Measurements from ENCODE around the gene USP35.
"Not testable (repeated sequence)": the region's sequence is repeated elsewhere in the genome, so short reads cannot be mapped to it uniquely, and the experiment has no call there.

USP35 gene

GRCh38 chr11:78170874-78171549 lies 17.7 kb upstream of the USP35 start:
- no peak for DNase-seq (ENCODE audit: low read depth)

GRCh38 chr11:78171951-78172350 lies 16.8 kb upstream of the USP35 start:
- DNase-seq (ENCODE audit: low read depth): no peak

DNA sequence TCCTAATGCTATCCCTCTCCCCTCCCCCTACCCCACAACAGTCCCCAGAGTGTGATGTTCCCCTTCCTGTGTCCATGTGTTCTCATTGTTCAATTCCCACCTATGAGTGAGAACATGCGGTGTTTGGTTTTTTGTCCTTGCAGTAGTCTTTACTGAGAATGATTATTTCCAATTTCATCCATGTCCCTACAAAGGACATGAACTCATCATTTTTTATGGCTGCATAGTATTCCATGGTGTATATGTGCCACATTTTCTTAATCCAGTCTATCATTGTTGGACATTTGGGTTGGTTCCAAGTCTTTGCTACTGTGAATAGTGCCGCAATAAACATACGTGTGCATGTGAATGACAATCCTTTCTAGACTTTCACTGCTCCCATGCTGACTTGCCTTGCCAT lies 12.9 kb upstream of the USP35 start:
- DNase-seq (ENCODE audit: low read depth): not testable (repeated sequence)

- no peak for DNase-seq (ENCODE audit: low read depth)
These were observed 12.0 kb upstream of the USP35 start for GRCh38 chr11:78176605-78177141.

DNA sequence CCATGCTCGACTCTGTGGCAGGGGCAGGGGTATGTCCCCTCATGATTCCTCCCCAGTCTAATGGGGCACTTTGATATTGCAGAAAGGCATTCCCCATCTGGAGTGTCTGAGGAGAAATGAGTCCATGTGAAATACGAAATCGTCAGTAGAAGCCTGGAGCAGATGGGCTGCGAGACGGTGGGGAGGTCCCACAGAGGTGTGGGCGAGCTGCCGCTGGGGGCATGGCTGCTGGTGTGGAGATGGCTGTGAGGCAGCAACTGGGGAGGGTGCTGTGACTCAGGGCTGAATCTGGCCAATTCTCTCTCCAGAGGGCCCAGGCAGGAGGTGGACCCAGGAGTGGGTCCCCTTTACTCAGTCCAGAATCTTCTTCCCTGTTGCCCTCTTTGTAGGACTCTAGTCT lies 11.5 kb upstream of the USP35 start:
- DNase-seq (ENCODE audit: low read depth): no peak

DNA sequence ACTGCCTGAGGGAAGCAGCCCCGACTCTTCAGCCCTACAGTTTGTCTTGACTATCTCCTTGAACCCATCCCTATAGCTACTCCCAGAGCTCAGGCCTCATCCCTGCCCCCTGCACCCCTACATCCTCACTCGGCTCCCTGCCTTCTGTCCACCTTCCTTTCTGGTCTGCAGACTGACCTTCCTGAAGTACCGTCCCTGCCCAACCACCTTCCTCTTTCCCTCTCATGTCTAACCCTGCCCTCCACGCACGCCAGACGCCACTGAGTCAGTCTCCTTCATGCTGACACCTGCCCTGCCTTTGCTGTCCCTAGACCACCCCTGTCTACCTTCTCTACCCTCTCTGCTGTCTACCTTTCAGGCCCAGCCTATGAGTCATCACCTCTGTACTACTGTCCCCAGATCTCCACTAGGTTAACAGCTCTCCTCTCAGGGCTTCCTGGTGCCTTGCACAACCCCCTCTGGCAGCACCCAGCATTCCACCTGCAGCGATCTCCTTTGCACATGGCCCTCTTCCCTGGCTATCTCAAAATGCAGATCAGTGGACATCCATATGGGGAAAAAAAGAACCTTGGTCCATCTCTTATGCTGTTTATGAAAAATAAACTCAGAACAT lies 9.2 kb upstream of the USP35 start:
- DNase-seq (ENCODE audit: low read depth): no peak

GRCh38 chr11:78180751-78181150 lies 8.0 kb upstream of the USP35 start:
- DNase-seq (ENCODE audit: low read depth): no peak

- no peak for DNase-seq (ENCODE audit: low read depth)
These were observed 7.5 kb upstream of the USP35 start for GRCh38 chr11:78181185-78181584.

GRCh38 chr11:78187366-78188285 lies 1.1 kb upstream of the USP35 start:
- DNase-seq (ENCODE audit: low read depth): no peak

- DNase-seq (ENCODE audit: low read depth): no peak
These were observed 530 bp downstream of the USP35 start for GRCh38 chr11:78189174-78189724.

- no peak for DNase-seq (ENCODE audit: low read depth)
These were observed 1.1 kb downstream of the USP35 start for GRCh38 chr11:78189851-78190250.

GRCh38 chr11:78190374-78190773 lies 1.7 kb downstream of the USP35 start:
- DNase-seq (ENCODE audit: low read depth): no peak

- no peak for DNase-seq (ENCODE audit: low read depth)
These were observed 2.3 kb downstream of the USP35 start for GRCh38 chr11:78190871-78191538.

DNA sequence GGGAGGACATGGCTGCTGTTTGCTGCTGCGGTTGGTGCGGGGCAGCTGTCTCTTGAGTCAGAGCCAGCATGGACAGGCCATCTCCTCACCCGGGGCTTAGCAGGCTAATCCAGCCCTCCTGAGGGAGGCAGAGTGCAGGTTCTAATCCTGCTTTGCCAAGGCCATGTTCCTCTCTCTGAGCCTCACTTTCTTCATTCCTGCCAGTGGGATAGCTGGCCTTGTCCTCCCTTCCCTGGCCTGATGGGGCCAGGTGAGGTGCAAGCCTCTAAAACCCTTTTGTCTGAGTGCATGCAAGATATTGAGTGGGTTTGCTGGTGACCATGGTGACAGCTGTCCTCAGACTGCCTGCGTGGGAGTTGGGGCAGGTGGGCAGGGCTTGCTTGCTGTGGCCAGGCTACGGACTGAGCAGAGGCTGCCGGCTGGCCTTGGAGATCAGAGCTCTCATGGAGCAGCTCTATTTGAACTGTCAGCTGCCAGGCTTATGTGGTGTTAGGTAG lies 3.6 kb downstream of the USP35 start:
- DNase-seq (ENCODE audit: low read depth): no peak

GRCh38 chr11:78192911-78193351 lies 4.2 kb downstream of the USP35 start:
- no peak for DNase-seq (ENCODE audit: low read depth)

DNA sequence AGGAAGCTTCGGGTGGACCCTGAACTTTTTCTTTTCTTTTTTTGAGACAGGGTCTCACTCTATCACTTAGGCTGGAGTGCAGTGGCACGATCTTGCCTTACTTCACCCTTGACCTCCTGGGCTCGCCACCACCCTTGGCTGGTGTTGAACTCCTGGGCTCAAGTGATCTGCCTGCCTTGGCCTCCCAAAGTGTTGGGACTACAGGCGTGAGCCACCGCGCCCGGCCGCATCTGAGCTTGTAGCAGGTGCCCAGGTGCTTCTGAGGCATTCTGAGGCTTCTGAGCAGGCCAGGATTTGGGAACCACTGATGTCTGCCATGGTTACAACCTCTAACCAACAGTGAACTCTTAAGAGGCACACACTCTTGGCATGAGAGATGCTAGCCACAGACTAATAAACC lies 5.1 kb downstream of the USP35 start:
- no peak for DNase-seq (ENCODE audit: low read depth)

GRCh38 chr11:78194490-78194889 lies 5.8 kb downstream of the USP35 start:
- no peak for DNase-seq (ENCODE audit: low read depth)

DNA sequence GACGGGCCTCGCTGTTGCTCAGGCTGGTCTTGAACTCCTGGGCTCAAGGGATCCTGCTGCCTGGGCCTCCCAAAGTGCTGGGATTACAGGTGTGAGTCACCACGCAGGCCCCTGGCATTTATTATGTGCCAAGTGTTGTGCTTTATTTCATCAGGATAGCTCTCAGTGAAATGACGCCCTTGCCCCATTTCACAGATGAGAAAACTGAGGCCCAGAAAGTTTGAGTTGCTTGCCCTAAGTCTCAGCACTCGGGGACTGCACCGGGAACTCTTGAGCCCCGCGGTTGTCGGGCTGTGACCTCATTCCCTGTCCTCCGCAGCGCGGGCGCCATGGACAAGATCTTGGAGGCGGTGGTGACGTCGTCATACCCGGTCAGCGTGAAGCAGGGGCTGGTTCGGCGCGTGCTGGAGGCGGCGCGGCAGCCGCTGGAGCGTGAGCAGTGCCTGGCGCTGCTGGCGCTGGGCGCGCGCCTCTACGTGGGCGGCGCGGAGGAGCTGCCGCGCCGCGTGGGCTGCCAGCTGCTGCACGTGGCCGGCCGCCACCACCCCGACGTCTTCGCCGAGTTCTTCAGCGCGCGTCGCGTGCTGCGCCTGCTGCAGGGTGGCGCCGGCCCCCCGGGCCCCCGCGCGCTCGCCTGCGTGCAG lies 7.3 kb downstream of the USP35 start:
- no peak for DNase-seq (ENCODE audit: low read depth)

- DNase-seq (ENCODE audit: low read depth): no peak
These were observed 8.0 kb downstream of the USP35 start for GRCh38 chr11:78196661-78197091.

DNA sequence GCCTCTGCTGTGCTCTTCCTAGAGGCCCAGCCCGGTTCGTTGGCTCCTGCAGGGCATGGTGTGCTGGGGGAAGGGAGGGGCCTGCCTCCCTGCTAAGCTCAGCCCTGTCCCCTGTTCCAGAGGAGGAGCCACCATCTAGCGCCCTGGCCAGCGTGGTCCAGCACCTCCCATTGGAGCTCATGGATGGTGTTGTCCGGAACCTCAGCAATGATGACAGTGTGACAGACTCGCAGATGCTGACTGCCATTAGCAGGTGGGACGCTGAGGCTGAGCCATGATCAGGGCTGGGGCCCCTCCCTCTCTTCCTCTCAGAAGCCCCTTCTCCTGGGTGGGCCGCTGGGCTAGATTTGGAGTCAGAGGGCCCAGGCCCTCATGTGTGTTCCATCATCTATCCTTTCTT lies 9.1 kb downstream of the USP35 start:
- no peak for DNase-seq (ENCODE audit: low read depth)

All from GM04503 (cell line).